ENCODE results near the gene ROR2. TPM values are rescaled to one million over a fixed set of nuclear protein-coding genes. Genes with fewer than 3 reads are reported as not detected.
"Not testable (repeated sequence)": the region's sequence is repeated elsewhere in the genome, so short reads cannot be mapped to it uniquely, and the experiment has no call there.

Gene ROR2
- total RNA-seq, 8 experiments from 2014 or later, result 0.32 to 26.3 (median 7.4) TPM

DNA sequence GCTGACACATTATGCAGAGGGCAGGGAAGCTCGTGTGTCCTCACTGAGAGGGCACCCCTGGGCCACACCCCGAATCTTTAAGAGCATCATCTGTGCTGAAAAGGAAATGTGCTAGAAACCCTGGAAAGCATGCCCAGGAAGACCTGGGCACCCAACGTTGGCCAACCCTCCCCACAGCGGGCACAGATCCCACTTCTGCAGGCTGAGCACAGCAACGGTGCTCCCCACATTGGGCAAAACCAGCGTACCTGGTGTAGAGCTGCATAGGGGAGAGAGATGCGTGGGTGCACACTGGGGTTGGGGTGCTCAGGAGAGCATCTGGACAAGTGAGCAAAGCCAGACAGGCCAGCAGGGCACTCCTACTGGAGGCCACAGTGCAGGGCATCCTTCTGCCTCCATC is 32.6 kb downstream of the ROR2 start:
- Histone ChIP-seq H3K27ac (no peak overlapping the region), H3K4me1 (replicated peaks in 1 of 2) (peaks cover 0 to 4% of the 10 kb centered on the region in 2 donors), H3K4me3 (no peak overlapping the region)
- ATAC-seq (replicated peaks in 6 of 8), result no peak
- 75 to 100% (median 91%) methylated on average over 1 to 5 of the region's 7 CpGs; no CpG with 5 or more reads in 2 of the 10 experiments for WGBS, 10 experiments
- in situ Hi-C loops (cut with MboI; ENCODE audit: low pct_unique_long_range_greater_than_20kb in 2 of 9, low sequenced_read_pairs in 9 of 9, unreplicated experiment in 9 of 9), result loop anchor here in 1 of 9 experiments (25.0 kb wide), 1 partner anchor 95 kb away; no protein-coding TSS in a partner anchor

DNA sequence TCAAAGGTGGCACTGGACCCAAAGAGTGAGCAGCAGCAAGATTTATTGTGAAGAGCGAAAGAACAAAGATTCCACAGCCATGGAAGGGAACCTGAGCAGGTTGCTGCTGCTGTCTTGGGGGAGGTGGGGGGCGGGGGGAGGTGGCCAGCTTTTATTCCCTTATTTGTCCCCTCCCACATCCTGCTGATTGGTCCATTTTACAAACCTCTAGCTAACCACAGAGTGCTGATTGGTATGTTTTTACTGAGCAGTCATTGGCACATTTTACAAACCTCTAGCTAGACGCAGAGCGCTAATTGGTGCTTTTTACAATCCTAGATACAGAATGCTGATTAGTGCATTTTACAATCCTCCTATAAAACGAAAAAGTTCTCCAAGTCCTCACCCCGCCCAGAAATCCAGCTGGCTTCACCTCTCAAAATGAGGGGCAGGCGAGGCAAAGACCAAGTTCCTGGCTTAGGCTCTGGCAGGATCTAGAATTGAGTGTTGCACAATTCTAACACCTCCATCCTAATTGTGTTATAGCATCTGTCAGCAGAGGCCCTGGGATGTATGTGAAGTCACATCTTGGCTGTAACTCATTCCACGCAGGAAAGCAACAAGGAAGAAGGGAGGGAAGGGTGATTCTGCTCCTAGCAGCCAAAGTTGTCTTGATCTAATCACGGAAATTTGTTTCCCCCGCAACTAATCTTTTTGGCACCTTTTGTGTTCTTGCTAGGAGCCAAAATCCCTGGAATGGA is 34.3 kb downstream of the ROR2 start:
- no peak overlapping the region for H3K4me3 ChIP-seq
- in situ Hi-C loops (cut with MboI; ENCODE audit: low pct_unique_long_range_greater_than_20kb in 2 of 9, low sequenced_read_pairs in 9 of 9, unreplicated experiment in 9 of 9), result loop anchor here in 1 of 9 experiments (25.0 kb wide), 1 partner anchor 97 kb away; no protein-coding TSS in a partner anchor
- peaks cover 0 to 4% of the 10 kb centered on the region in 2 donors for H3K4me1 ChIP-seq (replicated peaks in 1 of 2)
- no peak for ATAC-seq (replicated peaks in 6 of 8)
- WGBS, 10 experiments, result 40 to 100% (median 94%) methylated on average over 1 to 8 of the region's 10 CpGs; no CpG with 5 or more reads in 2 of the 10 experiments
- no peak overlapping the region for H3K27ac ChIP-seq

DNA sequence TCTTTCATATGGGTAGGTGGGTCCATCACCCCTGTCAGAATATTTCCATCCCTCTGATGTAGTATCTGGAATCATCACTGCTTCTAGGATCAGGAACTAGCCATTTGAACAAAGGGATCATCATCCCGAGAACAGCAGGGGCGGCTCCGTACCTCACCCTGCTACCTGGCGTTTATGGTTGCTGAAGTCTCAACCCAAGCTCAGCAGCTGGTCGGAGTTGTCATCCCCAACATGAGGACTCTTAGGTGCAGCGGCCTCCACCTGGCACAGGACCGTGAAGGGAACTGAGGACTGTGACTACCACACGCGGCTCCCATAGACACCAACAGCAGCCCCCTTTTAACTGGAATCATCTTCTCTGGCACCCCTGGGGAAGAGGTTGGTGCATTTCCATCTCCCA is 35.1 kb downstream of the ROR2 start:
- 83 to 100% (median 90%) methylated on average over 1 to 4 of the region's 9 CpGs; no CpG with 5 or more reads in 5 of the 10 experiments for WGBS, 10 experiments

DNA sequence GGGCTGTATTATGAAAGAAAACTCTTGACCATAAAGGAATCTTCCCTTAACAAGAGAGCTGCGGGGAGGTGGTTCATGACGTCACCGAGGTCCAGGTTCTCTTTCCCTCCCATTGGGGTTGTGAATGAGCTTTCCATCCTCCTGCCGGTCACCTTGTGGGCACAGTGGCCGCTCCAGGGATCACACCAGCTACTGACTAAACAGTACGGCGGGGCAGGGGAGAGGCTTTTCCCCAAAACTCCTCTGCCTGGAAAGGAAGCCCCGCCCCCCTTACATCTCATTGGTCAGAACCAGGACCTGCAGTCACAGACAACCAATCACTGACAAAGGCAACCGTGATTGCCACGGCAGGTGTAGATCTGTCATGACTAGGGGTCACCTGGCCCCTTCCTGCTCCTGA is 35.6 kb downstream of the ROR2 start:
- ATAC-seq (replicated peaks in 6 of 8), result no peak
- 93 to 95% (median 94%) methylated on average over 3 to 10 of the region's 10 CpGs; no CpG with 5 or more reads in 7 of the 10 experiments for WGBS, 10 experiments
- Histone ChIP-seq H3K4me1 (replicated peaks in 1 of 2) (no peaks in the 10 kb centered on the region), H3K27ac (no peak overlapping the region), H3K4me3 (no peak overlapping the region)
- in situ Hi-C loops (cut with MboI; ENCODE audit: low pct_unique_long_range_greater_than_20kb in 2 of 9, low sequenced_read_pairs in 9 of 9, unreplicated experiment in 9 of 9), result loop anchor here in 1 of 9 experiments (25.0 kb wide), 1 partner anchor 98 kb away; no protein-coding TSS in a partner anchor

More for the DNA sequence above, 35.1 kb downstream of the ROR2 start:
- in situ Hi-C loops (cut with MboI; ENCODE audit: low pct_unique_long_range_greater_than_20kb in 2 of 9, low sequenced_read_pairs in 9 of 9, unreplicated experiment in 9 of 9), result loop anchor here in 1 of 9 experiments (25.0 kb wide), 1 partner anchor 97 kb away; no protein-coding TSS in a partner anchor
- Histone ChIP-seq H3K27ac (no peak overlapping the region), H3K4me3 (no peak overlapping the region), H3K4me1 (replicated peaks in 1 of 2) (no peaks in the 10 kb centered on the region)
- no peak for ATAC-seq (replicated peaks in 6 of 8)

DNA sequence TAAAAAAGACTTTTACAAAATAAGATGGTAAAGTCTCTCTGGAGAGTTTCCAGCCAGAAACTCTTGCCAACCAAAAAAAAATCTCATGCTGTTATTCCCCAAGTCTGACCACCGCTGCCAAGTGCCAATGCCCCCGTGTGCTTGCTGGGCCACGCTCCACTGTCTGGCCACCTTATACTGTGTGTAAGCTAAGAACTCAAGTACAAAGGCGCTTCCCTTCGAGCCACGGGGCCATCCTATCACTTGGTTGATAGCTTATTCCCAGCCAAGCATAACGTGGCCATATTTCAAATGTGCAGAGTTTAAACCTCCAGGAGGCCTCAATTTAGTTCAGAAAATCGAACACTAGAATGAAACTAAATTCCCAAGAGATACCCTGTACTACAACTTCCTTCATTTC is 36.0 kb downstream of the ROR2 start:
- no peak overlapping the region for H3K27ac ChIP-seq
- H3K4me3 ChIP-seq, result no peak overlapping the region
- no peak for ATAC-seq (replicated peaks in 6 of 8)
- H3K4me1 ChIP-seq (replicated peaks in 1 of 2), result no peaks in the 10 kb centered on the region
- in situ Hi-C loops (cut with MboI; ENCODE audit: low pct_unique_long_range_greater_than_20kb in 2 of 9, low sequenced_read_pairs in 9 of 9, unreplicated experiment in 9 of 9), result loop anchor here in 1 of 9 experiments (25.0 kb wide), 1 partner anchor 98 kb away; no protein-coding TSS in a partner anchor
- WGBS, 10 experiments, result 72 to 100% (median 93%) methylated on average over 2 to 8 of the region's 8 CpGs; no CpG with 5 or more reads in 1 of the 10 experiments

DNA sequence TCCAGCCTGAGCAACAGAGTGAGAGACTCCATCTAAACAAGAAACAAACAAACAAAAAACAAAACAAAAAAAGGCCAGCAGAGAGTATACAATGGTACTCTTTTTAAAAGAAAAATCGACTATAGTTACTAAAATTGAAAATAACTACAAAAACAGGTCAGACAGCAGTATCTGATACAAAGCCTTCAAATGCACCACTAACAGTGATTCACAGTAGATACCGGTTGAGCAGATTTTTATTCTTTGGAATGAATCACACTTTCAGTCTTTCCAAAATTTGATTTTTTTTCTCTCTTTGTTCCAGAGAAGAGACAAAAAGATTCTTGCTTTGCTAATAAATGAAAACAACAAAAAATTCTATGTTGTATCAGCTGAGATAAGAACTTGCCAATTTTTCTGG is 36.9 kb downstream of the ROR2 start:
- H3K27ac ChIP-seq, result no peak overlapping the region
- no peak overlapping the region for H3K4me3 ChIP-seq
- in situ Hi-C loops (cut with MboI; ENCODE audit: low pct_unique_long_range_greater_than_20kb in 2 of 9, low sequenced_read_pairs in 9 of 9, unreplicated experiment in 9 of 9), result loop anchor here in 1 of 9 experiments (25.0 kb wide), 1 partner anchor 99 kb away; no protein-coding TSS in a partner anchor
- 14 to 100% (median 90%) methylated on average over 1 to 2 of the region's 2 CpGs; no CpG with 5 or more reads in 1 of the 10 experiments for WGBS, 10 experiments
- no peak for ATAC-seq (replicated peaks in 6 of 8)
- no peaks in the 10 kb centered on the region for H3K4me1 ChIP-seq (replicated peaks in 1 of 2)

DNA sequence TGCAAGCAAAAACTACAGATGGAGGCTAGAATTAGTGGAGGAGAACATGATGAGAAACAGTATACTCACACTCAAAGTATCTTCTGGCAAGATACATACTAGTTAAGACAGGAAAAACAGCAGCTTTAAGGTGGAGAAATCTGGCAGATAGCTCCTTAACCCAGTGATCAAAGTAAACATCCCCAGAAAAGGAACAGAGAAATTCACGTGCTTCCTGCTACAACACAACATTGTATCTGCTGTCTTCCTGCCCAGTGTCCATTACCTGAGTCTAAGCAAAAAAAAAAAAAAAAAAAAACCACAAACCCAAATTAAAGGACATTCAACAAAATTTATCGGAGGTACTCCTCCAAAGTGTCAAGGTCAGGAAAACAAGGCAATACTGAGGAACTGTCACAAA is 38.4 kb downstream of the ROR2 start:
- in situ Hi-C loops (cut with MboI; ENCODE audit: low pct_unique_long_range_greater_than_20kb in 2 of 9, low sequenced_read_pairs in 9 of 9, unreplicated experiment in 9 of 9), result loop anchor here in 1 of 9 experiments (25.0 kb wide), 1 partner anchor 101 kb away; no protein-coding TSS in a partner anchor
- H3K4me1 ChIP-seq (replicated peaks in 1 of 2), result no peaks in the 10 kb centered on the region
- WGBS, 10 experiments, result 67 to 100% (median 80%) methylated on average over 1 to 2 of the region's 2 CpGs; no CpG with 5 or more reads in 1 of the 10 experiments
- no peak overlapping the region for H3K4me3 ChIP-seq
- no peak for ATAC-seq (replicated peaks in 6 of 8)
- no peak overlapping the region for H3K27ac ChIP-seq

DNA sequence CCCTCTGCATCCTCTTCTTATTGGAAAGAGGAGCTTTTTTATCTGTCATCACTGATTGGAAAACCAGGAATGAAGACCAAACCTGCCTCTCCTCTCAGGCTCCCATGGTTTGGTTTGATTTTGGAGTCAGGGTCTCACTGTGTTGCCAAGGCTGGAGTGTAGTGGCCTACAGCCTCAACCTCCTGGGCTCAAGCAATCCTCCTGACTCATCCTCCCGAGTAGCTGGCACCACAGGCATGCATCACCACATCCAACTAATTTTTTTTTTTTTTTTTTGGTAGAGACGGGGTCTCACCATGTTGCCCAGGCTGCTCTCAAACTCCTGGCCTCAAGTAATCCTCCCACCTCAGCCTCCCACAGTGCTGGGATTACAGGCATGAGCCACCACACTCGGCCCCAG is 40.8 kb downstream of the ROR2 start:
- H3K4me3 ChIP-seq; H3K27ac ChIP-seq; H3K4me1 ChIP-seq (replicated peaks in 1 of 2); ATAC-seq (replicated peaks in 6 of 8): not testable (repeated sequence)
- in situ Hi-C loops (cut with MboI; ENCODE audit: low pct_unique_long_range_greater_than_20kb in 2 of 9, low sequenced_read_pairs in 9 of 9, unreplicated experiment in 9 of 9), result loop anchor here in 1 of 9 experiments (25.0 kb wide), 1 partner anchor 103 kb away; no protein-coding TSS in a partner anchor
- 65 to 100% (median 92%) methylated on average over 1 to 3 of the region's 3 CpGs; no CpG with 5 or more reads in 2 of the 10 experiments for WGBS, 10 experiments

DNA sequence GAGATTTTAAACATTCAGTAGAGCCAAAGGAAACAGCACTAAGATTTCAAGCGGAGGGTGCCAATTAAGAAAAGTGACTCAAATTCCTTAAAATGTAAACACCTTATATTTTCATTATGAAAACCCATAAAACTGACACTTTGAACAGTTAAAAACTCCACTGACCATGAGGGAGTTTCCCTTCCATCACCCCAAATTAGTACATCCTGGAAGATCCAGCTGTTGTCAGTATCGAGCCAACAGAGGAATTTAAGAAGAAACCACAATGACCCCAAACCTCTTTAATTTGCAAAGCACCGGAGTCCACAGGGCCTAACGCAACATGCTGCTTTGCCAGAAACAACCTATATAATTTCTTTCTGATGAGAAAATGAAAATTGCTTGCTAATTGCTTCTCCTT is 41.3 kb downstream of the ROR2 start:
- H3K4me3 ChIP-seq, result no peak overlapping the region
- WGBS, 10 experiments, result 32 to 100% (median 86%) methylated on average over 1 to 4 of the region's 4 CpGs; no CpG with 5 or more reads in 2 of the 10 experiments
- in situ Hi-C loops (cut with MboI; ENCODE audit: low pct_unique_long_range_greater_than_20kb in 2 of 9, low sequenced_read_pairs in 9 of 9, unreplicated experiment in 9 of 9), result loop anchor here in 1 of 9 experiments (25.0 kb wide), 1 partner anchor 104 kb away; no protein-coding TSS in a partner anchor
- no peak overlapping the region for H3K27ac ChIP-seq
- no peak for ATAC-seq (replicated peaks in 6 of 8)
- H3K4me1 ChIP-seq (replicated peaks in 1 of 2), result peaks cover 3 to 4% of the 10 kb centered on the region in 2 donors

DNA sequence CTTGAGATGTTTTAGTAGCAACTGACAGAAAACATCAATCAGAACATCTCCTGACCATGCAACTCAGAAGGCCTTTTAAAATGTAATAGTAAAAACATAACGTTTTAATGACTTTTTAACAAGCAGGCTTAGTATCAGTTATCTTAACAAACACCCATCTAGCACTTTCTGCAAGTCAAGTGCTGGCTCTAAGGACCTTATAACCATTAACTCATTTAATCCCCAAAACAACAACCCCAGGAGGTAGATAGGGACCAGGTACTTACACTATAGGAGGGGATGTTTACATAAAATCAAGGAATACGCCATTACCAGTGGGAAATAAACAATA is 41.8 kb downstream of the ROR2 start:
- in situ Hi-C loops (cut with MboI; ENCODE audit: low pct_unique_long_range_greater_than_20kb in 2 of 9, low sequenced_read_pairs in 9 of 9, unreplicated experiment in 9 of 9), result loop anchor here in 1 of 9 experiments (25.0 kb wide), 1 partner anchor 104 kb away; no protein-coding TSS in a partner anchor
- no peak overlapping the region for H3K4me3 ChIP-seq
- no peak for ATAC-seq (replicated peaks in 6 of 8)
- WGBS, 10 experiments, result 64 to 100% (median 100%) methylated on average over 1 to 2 of the region's 2 CpGs; no CpG with 5 or more reads in 1 of the 10 experiments
- peaks cover 3 to 4% of the 10 kb centered on the region in 2 donors for H3K4me1 ChIP-seq (replicated peaks in 1 of 2)
- no peak overlapping the region for H3K27ac ChIP-seq

DNA sequence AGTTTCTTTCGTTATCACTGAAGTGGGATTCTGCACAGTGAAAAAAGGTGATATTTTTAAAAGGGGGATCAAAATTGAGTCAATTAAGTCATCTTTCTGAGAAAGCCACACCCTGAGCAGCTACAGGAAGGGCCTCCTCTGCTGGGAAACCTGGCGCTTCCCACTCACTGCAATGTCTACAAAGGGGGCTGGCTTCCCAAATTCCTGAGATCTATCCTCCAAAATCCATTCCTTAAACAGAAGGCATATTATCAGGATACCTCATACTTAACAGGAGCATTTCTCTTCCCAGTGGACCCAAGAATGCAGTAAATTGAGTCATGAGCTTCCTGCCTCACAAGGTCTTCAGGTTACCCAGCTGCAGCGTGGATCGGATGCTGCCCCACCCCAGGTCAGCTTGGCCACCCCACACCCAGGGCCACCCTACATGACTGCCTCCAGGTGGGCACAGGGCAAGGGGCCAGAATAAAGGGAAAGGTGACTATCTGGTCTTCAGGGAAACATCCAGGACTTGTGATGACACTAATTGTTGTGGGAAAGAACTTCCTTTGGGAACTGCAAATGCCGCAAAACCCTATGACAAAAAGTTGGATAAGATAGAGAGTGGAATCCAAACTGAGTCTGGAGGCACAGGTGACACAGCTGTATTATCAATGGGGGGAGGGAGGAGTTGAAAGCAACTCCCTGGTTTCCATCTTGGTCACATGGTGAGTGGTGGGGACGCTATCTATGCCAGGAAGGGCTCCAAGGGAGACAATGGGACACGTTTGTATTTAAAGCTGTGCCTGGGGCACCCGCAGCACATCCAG is 42.3 kb downstream of the ROR2 start:
- Histone ChIP-seq H3K27ac (no peak overlapping the region), H3K4me3 (no peak overlapping the region), H3K4me1 (replicated peaks in 1 of 2) (peaks cover 5 to 6% of the 10 kb centered on the region in 2 donors)
- WGBS, 10 experiments, result 65 to 100% (median 82%) methylated on average over 1 to 7 of the region's 8 CpGs; no CpG with 5 or more reads in 2 of the 10 experiments
- ATAC-seq (replicated peaks in 6 of 8), result peak in 3 of 8 experiments; percentile 50 to 84 (median 60)
- in situ Hi-C loops (cut with MboI; ENCODE audit: low pct_unique_long_range_greater_than_20kb in 2 of 9, low sequenced_read_pairs in 9 of 9, unreplicated experiment in 9 of 9), result loop anchor here in 1 of 9 experiments (25.0 kb wide), 1 partner anchor 105 kb away; no protein-coding TSS in a partner anchor

DNA sequence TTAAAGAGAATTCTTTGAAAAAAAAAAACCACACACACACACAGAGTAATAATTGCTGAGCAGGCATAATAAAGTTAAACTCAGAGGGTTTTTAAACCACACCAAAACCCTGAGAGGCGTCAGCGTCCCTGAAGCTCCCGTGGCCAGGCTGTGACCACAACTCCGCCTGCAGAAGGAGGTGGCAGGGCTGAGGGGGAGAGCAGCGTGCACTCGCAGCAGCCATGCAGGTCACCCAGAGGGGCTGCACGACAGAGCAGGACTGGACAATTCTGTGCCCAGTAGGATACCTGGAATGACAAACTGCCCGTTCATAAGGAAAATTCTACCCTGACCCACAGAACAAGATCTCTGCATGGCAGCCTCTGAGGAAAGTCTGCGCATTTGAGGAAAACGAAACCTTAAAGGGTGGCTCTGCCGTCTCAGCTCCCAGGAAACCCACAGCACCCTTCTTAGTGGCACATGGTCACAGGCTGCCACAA is 44.0 kb downstream of the ROR2 start:
- peak in 7 of 8 experiments; percentile 6 to 63 (median 53) for ATAC-seq (replicated peaks in 6 of 8)
- Histone ChIP-seq H3K4me3 (no peak overlapping the region), H3K27ac (no peak overlapping the region), H3K4me1 (replicated peaks in 1 of 2) (peaks cover 10 to 11% of the 10 kb centered on the region in 2 donors)
- in situ Hi-C loops (cut with MboI; ENCODE audit: low pct_unique_long_range_greater_than_20kb in 2 of 9, low sequenced_read_pairs in 9 of 9, unreplicated experiment in 9 of 9), result loop anchor here in 1 of 9 experiments (25.0 kb wide), 1 partner anchor 106 kb away; no protein-coding TSS in a partner anchor
- WGBS, 10 experiments, result 0 to 87% (median 50%) methylated on average over 1 to 11 of the region's 11 CpGs; no CpG with 5 or more reads in 3 of the 10 experiments
